ENCODE data around the gene HIP1R.
"Not testable (repeated sequence)": the region's sequence is repeated elsewhere in the genome, so short reads cannot be mapped to it uniquely, and the experiment has no call there.

The HIP1R gene

GRCh38 chr12:122862872-122863701 lies 27.8 kb downstream of the HIP1R start:
- no peak for DNase-seq

DNA sequence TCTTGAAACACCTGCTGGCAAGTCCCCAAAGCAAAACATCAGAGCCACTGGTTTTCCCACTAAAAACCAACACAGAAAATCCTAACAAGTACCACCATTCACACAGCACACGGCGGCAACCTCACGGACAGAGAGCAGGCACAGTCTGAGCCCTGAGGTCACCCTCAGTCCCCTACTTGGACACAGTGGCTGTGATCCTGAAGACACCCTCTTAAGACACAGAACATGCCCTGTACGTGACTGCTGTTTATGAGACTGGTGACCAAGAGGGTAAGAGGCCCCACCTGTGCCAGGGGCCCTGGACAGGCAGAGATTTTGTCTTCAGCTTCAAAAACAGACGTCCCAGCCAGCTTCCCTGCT lies 29.6 kb downstream of the HIP1R start:
- no peak for DNase-seq

GRCh38 chr12:122865268-122866231 lies 30.3 kb downstream of the HIP1R start:
- no peak for DNase-seq

DNA sequence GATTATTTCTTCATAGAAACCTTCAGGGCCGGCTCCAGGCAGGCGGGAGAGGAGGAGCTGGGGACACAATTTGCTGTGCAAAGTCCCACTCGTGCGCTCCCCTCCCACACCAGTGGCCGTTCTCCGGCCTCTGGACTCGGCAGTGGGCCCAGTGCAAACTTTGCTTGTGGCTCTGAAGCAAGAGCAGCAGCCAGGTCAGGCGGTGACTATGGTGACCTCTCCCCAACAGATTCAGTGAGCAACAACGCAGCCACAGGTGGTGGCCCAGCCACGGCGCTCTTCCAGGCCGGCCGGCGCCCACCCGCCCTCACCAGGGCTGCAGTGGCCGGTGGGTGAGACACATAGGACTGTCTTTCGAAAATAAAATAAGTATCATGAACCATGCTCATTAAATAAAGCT lies 31.1 kb downstream of the HIP1R start:
- no peak for DNase-seq

DNA sequence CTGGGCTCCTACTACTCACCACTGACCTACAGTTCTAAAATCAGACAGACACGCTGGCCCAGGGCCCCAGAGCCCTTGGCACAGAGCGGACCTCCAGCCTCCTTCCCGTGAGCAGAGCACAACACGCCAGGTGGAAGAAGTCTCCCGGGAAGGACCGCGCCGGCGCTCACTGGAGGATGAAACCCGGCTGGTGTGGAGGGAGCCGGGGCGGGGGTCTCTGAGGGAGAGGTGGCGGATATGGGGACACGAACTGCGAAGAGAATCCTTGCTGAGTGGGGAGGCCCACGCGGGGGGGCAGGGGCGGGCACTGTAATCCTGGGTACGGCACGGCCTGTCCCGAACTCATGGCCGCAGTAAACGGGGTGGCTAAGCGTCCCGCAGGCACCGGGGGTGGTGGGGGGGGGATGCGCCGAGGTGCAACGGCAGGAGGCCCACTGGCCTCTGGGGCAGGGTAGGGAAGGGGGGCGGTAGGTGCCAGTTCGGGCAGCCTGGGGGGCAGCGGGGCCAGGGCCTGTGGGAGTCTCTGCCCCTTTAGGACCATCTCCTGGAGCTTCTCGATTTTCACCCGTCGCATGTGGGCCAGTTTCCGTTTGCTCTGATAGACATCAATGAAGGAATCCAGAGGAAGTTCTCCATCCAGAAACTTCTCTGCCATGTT lies 31.8 kb downstream of the HIP1R start:
- no peak for DNase-seq

GRCh38 chr12:122867691-122868461 lies 32.6 kb downstream of the HIP1R start:
- DNase-seq, result no peak

DNA sequence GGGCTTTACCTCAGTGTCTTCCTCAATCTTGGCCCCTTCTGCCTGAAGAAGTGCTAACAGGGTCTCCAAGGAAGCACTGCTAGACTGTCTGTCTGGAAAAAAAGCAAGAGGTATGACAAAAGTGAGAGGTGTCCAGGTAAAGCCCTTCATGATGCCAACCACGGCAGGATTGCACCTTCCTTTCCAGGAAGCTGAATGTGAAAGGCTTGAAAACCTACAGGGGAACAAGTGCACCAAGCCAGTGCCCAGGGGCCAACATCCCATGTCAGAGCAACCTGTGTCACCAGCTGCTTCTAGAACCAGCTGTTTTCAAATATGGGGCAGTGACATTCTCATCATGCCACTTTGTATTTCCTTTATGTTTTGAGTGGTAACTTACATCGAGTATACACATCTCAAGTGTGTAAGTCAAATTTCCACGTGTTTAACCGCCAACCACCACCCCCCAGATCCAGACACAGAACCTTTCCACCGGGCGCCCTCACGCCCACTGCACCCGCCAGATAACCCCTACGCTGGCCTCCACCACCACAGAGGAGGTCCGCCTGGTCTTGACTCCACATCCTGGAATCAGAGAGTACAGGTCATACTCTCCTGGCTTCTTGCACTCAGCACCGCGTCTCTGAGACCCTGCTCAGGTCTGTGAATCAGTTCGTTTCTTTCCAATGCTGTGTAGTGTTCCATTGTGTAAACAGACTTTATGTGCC lies 33.4 kb downstream of the HIP1R start:
- no peak for DNase-seq

- no peak for DNase-seq
These were observed 34.1 kb downstream of the HIP1R start for GRCh38 chr12:122869207-122869973.

DNA sequence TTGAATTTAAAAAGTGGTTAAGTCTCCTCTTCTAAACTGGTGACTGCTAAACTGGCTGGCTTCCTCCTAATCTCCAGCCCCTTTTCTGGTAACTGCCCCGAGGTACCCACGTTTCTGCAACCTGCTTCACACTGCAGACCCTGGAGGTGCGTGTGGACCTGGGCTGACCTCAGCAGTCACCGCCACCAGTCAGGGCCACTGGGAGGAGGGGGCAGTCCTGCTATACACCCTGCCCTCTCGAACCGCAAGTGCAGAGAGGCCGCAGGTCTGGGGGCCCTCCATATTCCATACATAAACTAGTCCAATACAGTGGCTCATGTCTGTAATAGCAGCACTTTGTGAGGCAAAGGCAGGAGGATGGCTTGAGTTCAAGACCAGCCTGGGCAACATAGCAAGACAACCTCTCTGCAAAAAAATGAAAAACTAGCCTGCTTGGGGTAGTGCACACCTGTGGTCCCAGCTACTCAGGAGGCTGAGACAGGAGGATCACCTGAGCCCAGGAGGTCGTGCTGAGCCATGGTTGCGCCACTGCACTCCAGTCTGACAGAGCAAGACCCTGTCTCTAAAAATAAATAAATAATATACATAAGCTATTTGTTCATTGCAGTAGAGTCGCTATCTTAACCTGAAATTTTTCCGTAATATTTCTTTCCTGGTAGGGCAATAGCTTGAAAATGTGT lies 35.0 kb downstream of the HIP1R start:
- no peak for DNase-seq

DNA sequence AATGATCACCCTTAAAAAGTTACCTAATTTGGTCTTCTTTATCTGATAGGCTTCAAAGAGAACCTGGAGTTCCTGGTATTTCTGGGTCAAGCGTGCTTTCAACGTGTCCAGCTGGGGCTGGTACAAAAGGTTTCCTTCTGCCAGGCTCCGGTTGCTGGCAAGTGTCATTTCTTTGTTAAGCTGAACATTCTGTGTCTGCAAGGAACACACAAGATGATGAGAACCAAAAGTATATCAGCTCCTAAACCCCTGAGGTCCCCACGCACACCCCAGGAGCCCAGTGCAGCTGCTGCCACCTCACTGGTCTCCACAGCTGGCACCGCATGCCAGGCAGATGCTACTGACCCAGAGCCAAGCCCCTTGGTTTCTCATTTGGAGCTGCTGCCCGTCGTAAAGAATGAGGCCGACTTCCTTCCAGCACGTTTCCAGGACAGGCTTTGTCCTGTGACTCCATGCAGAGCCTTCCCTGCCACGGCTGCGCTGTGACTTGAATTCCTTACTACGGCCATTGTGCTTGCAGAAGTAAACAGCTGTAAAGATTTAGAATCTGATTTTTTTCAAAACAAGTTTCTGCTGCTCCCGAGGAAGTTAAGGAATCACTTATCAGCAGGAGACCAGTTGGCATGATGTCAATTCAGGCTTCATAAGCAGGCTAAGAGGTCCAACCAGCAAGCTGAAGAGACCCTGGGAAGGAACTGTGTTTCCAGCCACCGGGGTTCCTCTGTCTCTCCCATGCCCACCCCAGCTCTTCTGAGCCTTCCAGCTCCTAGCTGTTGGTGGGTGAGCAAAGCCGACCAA lies 35.8 kb downstream of the HIP1R start:
- DNase-seq, result no peak

- no peak for DNase-seq
These were observed 36.9 kb downstream of the HIP1R start for GRCh38 chr12:122871851-122872780.

DNA sequence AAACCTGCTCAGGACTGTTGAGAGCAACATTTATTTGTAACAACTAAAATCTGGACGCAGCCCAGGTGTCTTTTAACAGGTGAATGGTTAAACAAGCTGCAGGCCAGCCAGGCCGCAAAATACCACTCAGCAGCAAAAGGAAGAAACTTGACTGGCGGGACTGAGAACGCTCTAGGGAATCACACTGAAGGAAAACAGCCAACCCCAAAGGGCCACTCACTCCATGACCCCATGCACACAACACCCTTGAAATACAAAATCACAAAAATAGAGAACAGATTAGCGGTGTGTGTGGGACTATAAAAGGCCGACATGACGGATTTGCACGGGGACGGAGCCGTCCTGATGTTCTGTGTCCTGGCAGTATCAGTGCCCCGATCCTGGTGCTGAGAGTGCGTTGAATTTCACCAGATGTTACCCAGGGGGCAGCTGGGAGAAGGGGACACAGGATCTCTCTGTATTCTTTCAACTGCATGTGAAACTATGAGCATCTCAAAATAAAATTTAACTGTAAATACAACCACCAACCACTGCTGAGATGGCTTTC lies 37.6 kb downstream of the HIP1R start:
- no peak for DNase-seq

GRCh38 chr12:122873540-122873939 lies 38.3 kb downstream of the HIP1R start:
- no peak for DNase-seq

- no peak for DNase-seq
These were observed 38.8 kb downstream of the HIP1R start for GRCh38 chr12:122874081-122874480.

DNA sequence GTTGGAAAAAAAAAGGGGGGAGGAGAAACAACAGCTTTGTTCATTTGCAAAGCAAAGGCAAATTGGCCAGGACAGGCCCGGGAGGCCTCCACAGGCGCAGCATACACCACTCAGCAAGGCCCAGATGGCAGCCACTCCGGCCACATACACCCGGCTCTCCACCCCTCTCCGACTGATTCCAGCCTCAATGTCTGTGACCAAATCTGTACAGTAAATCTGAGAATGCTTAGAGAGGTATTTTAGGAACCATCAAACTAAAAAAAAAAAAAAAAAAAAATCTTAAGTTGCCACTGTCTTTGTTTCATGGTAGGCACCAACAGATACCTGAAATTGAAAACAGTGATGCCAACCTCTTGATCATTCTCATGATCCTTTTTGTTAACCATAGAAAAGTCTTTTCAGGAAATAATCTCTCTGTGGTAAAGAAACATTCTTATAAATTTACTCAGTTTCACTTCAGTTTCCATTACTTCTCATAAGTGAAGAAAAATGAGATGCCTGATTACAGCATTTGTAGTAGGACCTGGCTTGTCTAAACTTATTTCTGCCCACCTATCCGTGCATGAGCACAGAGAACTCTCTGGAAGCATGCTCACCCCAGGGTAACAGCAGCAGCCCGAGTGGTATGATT lies 40.4 kb downstream of the HIP1R start:
- no peak for DNase-seq

DNA sequence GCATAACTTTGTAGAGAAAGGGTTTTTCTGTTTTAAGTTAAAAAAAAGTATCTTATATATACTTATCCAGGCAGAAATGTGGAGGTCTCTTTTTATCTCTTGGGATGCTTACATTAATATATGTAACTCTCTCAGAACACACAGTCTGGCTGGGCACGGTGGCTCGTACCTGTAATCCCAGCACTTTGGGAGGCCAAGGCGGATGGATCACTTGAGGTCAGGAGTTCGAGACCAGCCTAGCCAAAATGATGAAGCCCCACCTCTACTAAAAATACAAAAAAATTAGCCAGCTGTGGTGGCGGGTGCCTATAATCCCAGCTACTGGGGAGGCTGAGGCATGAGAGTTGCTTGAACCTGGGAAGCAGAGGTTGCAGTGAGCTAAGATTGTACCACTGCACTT lies 41.0 kb downstream of the HIP1R start:
- not testable (repeated sequence) for DNase-seq

DNA sequence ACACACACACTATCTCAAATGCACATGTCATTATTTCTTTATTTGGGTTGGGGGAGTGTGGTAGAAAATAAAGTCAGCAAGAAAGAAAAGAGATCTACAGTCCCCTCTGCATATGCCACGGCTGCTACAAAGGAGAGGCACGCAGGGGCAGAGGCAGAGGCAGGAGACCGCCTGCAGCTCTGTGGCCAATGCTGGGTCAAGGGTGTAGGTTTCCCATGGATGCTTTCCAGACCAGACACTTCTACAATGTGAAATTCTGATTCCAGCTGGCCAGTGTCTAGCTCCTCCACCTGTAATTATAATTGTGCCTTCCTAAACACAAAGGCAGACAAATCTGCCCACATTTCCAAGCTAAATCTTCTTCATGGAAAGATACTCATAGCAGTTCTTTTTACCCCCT lies 41.5 kb downstream of the HIP1R start:
- no peak for DNase-seq
